HG03342 (cell line): ENCODE results near the gene TAF6.
A peak's percentile ranks its signal among the peaks of the same experiment; 100 is the strongest.

ENCODE experiments used
- ATAC-seq: cut with Tn5 transposase; IDR thresholded peaks from one replicate; pipeline ENCODE4 v1.9.1; 2021; ENCODE audit warnings: mild to moderate bottlenecking, moderate library complexity; ENCODE audit not compliant: unreplicated experiment

TAF6 gene

DNA sequence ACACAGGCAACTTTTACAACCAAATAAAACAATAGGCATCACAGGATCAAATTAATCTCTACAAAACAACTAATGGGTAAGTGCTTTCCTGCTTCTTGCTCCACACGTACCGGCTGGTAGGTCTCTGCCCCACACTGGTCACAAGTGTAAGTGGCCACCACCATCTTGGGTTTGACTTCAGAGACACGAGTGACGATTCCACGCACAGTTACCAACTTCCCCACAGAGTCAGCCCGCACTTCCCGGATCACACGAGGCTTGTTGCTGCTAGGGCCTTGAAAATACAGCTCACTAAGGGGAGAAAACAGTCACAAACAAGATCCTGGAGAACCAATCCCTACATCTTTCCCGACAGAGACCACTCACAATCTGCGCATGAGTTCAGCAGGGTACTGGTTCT lies 20.2 kb downstream of the TAF6 start:
- no peak for ATAC-seq

DNA sequence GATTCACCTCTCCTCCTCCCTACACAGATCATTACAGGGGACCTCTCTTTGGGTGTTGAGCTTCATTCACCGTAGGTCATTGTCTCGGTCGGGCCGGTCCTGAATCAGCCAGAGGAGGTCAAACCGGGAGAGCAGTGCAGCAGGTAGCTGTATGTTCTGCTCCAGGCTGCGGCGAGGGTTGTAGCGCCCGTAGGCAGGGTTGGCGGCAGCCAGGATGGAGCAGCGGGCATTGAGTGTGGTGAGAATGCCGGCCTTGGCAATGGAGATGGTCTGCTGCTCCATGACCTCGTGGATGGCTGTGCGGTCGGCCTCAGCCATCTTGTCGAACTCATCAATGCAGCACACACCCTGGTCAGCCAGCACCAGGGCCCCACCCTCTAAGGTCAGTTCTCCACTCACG lies 23.5 kb downstream of the TAF6 start:
- no peak for ATAC-seq

DNA sequence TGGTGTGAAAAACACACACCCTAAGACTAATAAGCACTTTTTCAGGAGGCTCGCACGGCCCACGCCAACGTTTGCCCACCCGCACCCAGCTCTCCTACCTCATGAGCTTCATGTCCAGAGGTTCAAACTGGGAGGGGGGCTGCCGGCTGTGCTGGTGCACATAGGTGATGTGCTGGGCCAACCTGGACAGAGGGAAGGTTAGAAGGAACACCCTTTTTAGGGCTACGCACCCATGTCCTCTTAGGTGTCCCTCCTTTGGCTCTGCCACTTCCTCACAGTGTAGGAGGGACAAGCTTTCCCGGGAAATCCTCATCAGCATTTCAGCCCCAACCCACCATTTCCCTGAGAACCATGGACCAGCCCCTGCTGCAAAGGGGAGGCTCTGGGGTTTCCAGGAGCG lies 23.9 kb downstream of the TAF6 start:
- no peak for ATAC-seq

DNA sequence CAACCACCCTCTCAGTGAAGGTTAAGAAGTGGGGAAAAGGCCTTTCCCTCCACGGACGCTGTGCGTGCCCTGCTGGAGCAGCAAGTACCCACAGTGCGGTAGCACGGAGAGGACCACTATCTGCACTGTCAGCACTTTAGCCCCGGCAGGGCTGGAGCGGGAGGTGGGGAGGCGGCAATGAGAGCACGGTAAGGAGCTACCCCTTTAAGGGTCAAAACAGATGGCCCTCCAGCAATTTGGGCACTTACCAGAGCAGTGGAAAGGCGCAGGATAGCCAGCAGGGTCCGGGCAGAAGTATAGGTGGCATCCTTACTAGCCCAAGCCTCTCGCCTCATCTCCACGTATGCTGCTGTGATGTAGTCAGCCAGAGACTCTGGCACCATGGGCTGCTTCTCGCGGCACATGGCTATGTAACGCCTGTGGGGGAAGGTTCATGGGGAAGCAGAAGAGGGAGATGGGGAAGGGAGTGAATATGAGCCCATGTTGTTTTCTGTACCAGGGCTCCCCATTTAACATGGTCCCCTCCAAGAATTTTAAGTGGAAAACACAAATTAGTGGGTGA lies 25.2 kb downstream of the TAF6 start:
- ATAC-seq, result no peak

DNA sequence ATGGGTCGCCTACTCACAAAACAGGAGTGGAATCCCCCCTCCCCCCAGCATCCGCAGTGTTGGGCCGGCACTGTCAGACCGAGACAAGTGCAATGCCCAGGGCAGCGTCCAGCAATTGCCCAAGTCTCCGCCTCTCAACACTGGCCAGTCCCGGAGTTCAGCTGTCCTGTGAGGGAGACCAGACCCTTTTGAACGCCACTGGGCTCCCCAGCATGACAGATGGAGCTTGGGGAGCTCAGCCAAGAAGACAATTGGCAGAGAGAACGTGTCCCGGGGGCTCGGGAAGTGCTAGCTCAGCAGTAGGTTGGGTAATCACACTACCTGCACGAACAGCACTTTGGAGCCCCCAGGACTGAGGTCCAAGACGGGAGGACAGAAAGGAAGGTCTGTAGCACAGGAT lies 25.7 kb downstream of the TAF6 start:
- no peak for ATAC-seq

DNA sequence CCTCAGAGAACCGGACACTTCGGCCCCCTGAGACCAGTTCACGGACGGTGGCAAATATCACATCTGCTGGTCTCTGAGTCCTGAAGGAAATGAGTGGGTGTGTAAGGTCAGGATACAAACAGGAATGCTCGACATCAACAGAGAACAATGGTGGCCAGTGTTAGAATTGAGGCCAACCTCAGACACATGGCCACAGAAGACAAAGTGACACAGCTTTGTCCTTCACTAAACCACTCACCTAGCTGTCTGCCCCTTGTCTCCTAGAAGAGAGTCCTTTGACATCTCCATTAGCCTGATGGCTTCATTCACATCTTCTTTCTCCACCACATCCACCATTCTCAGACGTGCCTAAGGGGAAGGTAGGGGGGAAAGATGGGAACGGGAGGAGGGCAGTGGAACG lies 26.1 kb downstream of the TAF6 start:
- ATAC-seq, result no peak

DNA sequence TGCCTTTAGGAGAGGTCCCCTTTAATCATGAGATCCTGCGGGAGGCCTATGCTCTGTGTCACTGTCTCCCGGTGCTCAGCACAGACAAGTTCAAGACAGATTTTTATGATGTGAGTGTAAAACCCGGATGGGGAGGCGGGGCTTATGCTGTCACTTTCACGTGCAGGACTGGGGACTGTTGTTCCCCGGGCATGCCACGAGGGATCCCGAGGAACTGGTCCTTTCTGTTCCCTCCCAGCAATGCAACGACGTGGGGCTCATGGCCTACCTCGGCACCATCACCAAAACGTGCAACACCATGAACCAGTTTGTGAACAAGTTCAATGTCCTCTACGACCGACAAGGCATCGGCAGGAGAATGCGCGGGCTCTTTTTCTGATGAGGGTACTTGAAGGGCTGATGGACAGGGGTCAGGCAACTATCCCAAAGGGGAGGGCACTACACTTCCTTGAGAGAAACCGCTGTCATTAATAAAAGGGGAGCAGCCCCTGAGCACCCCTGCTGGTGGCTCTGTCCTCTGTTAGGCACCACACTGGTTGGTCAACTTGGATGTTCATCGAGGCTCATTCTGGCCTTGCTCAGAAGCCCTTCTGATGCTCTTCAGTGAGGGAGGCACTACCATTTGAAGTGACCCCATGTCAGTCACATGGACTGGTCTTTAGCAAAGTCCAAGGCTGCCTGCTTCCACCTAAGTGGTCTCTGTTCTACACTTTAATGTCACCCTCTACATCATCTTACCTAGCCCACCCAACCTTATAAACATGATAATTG lies 27.6 kb downstream of the TAF6 start:
- ATAC-seq, result no peak

DNA sequence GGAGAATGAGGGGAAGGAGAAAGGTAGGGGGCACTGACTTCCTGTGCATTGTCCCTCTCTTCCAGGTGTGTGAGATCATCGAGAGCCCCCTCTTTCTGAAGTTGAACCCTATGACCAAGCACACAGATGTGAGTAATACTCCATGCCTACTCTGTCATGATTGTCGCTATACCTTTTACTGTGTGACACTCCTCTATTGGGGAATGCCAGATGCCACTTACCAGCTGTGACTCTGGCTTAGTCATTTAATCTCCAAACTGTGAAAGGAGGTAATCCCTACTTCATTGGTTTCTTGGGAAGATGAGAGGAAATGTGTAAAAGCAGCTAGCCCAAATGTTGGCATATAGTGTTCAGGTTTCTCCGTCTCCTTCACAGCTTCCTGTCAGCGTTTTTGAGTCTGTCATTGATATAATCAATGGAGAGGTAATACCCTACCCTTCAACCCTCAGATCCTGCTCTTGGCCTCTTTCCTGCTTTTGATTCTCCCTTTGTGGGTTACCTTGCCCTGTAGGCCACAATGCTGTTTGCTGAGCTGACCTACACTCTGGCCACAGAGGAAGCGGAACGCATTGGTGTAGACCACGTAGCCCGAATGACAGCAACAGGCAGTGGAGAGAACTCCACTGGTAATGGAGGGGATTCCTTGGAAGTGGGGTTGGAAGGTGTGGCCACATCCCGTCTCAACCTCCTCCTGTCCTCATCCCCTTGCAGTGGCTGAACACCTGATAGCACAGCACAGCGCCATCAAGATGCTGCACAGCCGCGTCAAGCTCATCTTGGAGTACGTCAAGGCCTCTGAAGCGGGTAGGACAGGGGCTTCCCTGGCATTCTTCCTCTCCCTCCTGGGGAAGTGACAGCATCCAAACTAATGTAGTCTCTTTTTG lies 28.4 kb downstream of the TAF6 start:
- ATAC-seq, result no peak

DNA sequence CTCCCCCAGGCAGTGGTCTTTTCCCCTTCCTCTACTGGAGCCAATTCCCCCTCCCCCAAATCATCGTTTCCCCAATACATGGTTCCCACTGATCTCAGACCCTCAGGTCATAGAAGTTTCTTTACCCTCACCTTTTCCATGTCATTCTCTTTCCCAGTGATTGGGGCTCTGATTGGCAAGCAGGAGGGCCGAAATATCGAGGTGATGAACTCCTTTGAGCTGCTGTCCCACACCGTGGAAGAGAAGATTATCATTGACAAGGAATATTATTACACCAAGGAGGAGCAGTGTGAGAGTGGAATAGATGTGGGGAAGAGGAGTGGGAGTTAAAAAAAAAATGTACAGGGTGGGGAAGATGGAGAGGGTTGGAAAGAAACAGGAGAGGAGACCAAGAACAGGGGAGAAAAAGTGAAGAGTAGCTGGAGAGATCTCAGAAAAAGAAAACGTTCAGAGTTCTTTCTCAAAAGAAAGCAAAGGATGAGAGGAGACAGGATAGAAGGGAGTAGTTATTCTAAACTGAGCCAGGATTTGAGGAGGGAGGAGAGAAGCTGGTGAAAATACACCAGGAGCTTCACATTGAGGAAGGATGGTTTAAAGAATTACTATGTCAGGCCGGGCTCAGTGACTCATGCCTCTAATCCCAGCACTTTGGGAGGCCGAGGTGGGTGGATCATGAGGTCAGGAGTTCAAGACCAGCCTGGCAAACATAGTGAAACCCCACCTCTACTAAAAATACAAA lies 29.5 kb downstream of the TAF6 start:
- ATAC-seq, result no peak

DNA sequence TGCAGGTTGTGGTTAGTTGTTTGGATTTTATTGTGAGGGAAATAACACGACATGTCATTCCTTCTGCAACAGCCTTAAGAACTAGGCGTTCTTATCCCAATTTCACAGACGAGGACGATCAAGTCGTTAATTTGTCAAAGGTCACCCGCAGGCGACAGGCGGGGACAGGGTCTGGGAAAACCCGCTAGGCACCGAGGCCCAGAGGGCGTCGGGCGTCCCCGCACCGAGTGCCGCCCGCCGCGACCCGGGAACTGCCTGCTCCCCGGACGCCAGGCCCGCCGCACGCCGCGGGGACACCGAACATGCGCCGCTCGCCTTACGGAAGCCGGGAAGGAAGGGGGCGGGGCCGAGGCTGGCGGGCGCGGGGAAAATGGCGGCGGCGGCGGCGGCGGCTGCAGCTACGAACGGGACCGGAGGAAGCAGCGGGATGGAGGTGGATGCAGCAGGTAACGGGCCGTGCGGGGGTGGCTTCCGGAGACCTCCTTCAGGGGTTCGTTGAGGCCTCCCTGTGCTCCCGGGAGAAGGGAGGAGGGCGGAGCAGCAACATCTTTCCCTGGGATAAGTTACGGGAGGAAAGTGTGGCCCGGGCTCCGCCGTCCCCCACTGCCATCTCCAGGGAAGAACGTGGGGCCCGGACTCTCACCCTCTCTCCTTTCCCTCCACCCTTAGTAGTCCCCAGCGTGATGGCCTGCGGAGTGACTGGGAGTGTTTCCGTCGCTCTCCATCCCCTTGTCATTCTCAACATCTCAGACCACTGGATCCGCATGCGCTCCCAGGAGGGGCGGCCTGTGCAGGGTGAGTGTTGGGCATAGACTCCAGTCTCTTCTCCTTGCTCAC lies 30.3 kb downstream of the TAF6 start, which contains the start of gene COPS6:
Gene COPS6 (plus strand): TSS at position 349 of the 837 bp plus-strand sequence. CDS start 22 bp downstream, at position 371.
- ATAC-seq, result peak; percentile 42

DNA sequence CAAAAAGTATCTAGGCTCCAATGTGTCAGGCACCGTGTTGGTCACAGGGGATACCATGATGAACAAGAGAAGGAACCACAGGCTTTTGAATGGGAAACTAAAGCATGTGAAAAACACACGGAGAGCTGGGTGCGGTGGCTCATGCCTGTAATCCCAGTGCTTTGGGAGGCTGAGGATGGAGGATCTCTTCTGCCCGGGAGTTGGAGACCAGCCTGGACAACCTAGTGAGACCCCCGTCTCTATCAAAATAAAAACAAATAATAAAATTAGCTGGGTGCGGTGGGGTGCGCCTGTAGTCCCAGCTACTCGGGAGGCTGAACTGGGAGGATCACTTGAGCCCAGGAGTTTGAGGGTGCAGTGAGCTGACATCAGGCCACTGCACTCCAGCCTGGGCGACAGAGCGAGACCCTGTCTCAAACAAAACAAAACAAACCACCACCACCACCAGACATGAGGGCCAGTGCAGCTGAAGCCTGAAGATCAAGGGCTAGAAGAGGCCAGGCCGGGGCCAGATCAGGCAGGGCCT lies 31.0 kb downstream of the TAF6 start:
- ATAC-seq, result no peak

DNA sequence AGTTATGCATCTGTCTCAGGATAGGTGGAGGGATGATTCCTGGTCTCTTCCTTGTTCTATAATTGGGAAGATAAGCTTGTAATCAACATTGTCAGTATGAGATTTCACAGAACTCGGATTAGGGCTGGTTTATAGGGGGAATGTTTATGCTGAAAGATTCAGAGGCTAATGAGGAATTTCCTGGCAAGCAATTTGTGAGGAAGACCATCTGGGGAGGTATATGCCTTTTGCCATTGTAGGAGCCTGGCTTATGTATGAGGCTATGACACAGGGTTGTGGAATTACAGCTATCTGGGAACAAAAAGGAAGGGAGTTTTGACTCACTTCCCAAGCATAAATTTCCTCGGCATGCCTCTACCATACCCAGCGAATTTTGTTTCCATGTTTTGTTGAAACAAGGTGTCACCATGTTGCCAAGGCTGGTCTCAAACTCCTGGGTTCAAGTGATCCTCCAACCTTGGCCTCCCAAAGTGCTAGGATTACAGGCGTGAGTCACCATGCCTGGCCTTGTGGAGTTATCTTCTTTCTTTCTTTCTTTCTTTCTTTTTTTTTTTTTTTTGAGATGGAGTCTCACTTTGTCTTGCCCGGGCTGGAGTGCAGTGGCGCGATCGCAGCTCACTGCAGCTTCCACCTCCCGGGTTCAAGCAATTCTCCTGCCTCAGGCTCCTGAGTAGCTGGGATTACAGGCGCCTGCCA lies 32.0 kb downstream of the TAF6 start:
- ATAC-seq, result no peak

DNA sequence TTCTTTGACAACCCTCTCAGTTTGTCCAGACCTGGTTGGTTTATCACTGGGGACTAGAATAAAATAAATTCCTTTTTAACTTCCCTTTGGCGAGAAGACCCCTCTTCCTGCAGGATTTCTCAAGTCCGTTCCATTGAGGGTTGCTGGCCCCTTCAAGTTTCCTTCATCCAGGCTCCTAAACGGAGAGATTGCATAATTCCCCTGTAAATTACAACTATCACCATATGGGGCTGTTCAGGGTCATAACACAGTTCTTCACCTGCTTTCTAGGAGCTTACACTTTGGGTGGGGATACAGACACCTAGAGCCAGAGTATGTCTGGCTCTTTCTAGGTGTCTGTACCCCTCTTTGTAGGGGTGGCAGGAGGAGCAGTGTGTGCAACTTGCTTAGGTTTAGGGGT lies 33.6 kb downstream of the TAF6 start:
- ATAC-seq, result no peak

DNA sequence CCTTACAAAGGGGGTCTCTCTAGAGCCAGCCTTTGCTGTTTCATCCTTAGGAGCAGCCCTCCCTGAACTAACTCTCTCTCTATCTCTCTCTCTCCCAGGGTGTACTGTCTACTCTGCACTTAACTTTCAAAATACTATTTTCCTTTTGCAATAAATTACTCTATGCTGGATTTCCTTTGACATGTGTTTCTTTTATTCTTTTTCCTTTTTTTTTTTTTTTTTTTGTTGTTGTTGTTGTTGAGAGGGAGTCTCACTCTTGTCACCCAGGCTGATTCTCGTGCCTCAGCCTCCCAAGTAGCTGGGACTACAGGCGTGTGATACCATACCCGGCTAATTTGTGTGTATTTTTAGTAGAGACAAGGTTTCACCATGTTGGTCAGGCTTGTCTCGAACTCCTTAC lies 36.2 kb downstream of the TAF6 start:
- no peak for ATAC-seq

DNA sequence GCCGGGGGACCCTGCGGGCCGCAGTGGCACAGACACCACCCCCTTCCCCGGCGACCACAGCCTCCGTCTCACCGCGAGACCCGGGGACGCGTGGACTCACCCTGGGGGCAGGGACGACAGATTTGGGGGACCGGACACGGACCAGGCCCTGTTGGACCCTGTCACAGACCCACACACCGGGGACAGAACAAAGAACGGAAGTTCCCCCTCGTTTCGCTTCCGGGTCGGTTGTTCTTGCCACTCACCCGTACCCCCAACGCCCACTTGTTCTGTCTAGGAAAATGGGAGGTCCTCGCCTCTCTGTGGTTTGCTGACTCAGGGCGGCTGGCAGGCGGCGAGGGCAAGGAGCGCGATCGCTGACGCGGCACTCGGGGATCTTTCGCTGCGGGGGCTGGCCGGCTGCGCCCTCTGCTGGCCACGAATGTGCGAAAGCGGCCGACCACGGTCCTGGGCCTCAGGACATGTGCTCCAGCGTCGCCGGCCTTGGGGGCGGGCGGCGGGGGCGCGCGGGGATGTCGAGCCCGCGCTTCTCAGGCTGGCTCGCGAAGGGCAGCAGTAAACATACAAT lies 37.5 kb downstream of the TAF6 start, which contains the start of gene ZNF3:
Gene ZNF3 (minus strand): TSS at position 189 of the 568 bp plus-strand sequence. CDS start 4,366 bp downstream, outside the sequence.
- ATAC-seq, result peak; percentile 74

DNA sequence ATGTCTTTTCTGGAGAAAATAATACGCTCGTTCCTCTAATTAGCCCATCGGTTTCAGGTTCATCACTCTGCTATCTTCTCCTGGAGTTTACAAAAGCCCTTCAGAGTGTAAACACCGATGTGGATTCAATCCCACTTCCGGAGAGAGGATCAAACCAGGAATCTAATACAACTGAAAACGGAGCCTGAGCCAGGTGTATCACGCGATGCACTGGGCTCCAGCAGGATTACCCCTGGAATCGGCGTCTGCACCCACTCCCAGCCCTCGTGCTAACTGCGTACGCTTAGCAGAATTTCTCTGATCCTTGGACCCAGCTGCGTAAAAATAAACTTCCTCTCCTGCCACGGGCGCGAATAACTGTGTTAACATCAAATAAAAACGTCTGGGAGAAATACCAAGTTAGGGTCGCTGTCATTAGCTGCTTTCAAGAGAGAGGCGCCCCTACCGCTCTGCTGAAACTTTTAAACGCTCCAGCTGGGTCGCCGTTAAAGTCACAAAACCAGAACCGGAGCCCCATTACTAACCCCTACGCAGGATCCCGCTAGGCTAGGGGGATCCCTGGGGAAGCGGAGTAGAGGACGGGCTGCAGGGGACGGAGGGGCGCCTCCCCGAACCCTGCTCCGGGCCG lies 38.1 kb downstream of the TAF6 start:
- no peak for ATAC-seq

DNA sequence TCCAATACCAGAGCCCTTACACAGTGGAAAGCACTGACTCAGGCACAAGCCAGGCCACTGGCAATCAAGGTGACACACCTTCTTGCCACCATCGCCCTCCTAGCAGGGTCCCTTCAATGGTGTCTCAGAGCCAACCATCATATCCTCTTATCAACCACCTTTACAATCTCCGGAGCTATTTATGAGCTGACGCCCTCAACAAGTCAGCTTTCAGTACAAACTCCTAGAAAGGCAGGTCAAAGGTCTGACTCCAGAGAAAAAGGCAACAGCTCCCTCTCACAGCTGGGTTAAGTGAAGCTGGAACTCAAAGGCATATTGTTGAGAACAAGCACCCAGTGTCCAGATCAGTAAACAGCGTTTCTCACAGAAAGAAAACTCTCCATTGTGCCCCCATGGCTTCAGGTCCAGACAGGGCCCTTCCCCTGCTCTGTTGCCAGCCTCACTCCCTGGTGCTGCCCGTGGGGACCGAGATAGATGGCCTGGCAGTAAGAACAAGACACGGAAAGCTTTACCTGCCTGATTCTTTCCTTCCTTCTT lies 40.1 kb downstream of the TAF6 start:
- ATAC-seq, result no peak

DNA sequence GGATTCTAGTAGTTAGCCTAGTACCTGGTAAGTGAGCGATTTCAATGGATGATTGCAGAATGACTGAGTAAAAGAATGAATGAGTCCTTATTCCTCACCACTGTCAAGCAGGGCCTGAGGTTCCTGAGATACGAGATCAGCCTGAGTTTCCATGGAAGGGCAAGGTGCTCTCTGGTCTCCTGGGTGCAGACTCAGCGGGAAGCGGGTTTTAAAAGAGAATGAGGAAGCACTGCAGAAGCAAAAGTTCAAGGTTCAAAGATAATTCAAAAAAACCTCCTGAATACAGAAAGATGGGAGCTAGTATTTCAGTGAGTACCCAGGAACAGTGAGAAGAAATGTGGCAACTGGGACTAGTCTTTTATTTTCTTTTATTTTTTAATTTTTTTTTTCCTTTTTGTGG lies 42.0 kb downstream of the TAF6 start:
- ATAC-seq, result no peak
